Ovary (tissue), 9 donors: ENCODE results near the gene PTPN13. TPM values are rescaled to one million over a fixed set of nuclear protein-coding genes. Genes with fewer than 3 reads are reported as not detected.

Source experiments
- DNase-seq, 5 donors: peaks; one replicate each; pipeline ENCODE4 v3.0.0-alpha.2; 2019 to 2020
- H3K27ac ChIP-seq, 2 donors: fragments of 200-600 bp; one replicate each; pipeline versions ENCODE4 v1.5.1 to v1.8.0; 2019 to 2022
- H3K27me3 ChIP-seq: fragments of 200-600 bp; one replicate; pipeline ENCODE4 v1.8.0; 2022
- H3K36me3 ChIP-seq: fragments of 200-600 bp; sonication (generic); one replicate; pipeline ENCODE4 v1.5.1; 2019
- H3K4me1 ChIP-seq: one replicate; pipeline ENCODE4 v1.8.1; 2013; ENCODE audit warnings: mild to moderate bottlenecking, moderate library complexity; ENCODE audit not compliant: insufficient read depth
- H3K4me3 ChIP-seq: fragments of 200-600 bp; sonication (generic); one replicate; pipeline ENCODE4 v1.5.1; 2017
- H3K9me3 ChIP-seq, 2 donors: fragments of 200-600 bp in 1 of 2; sonication (generic) in 1 of 2; one replicate each; pipeline versions ENCODE4 v1.5.1 to v1.8.1; 2013 to 2019; ENCODE audit warnings: mild to moderate bottlenecking in 1 of 2, moderate library complexity in 1 of 2
- CTCF ChIP-seq, 3 donors: fragments of 450-650 bp in 2 of 3; fragments of 200-600 bp in 1 of 3; IDR thresholded peaks; one replicate each; pipeline versions ENCODE4 v1.5.1 to v1.8.0; 2016 to 2022; ENCODE audit warnings: antibody characterized with exemption in 3 of 3, mild to moderate bottlenecking in 1 of 3
- EP300 ChIP-seq: sonication (generic); formaldehyde crosslinking; IDR thresholded peaks from one replicate; pipeline ENCODE4 v1.6.1; 2017; ENCODE audit warnings: antibody characterized with exemption
- POLR2A ChIP-seq: fragments of 450-650 bp; IDR thresholded peaks from one replicate; pipeline ENCODE4 v1.6.1; 2017; ENCODE audit warnings: antibody characterized with exemption, mild to moderate bottlenecking, moderate library complexity
- WGBS, 3 donors: extraction: QIAGEN DNeasy Blood & Tissue Kit in 1 of 3; methylation state at CpG; one replicate each; pipeline versions ENCODE4 v1.1.5 to v1.1.7; 2013 to 2017; 5-methylcytosine and 5-hydroxymethylcytosine counted together
- intact Hi-C, 4 donors: fragments of 100-400 bp; cut with DNase I; formaldehyde crosslinking; loops; one replicate each; pipeline versions ENCODE4 v1.11.0 to v1.15.1; 2022 to 2023
- polyA plus RNA-seq, 2 donors: library from polyadenylated mRNA; stranded (reverse); fragments of 200-250 nt in 1 of 2; fragments of 350-450 nt in 1 of 2; fragmentation: Illumina TruSeq in 1 of 2; extraction: RNeasy Lipid Tissue Mini Kit (QIAGEN cat#74804) in 1 of 2; gene quantifications; one replicate each; pipeline ENCODE4 v1.2.3, GENCODE V29; 2013 to 2014
- total RNA-seq, 7 donors: library from RNA; depleted of rRNA in 2 of 7; stranded (reverse); fragments of >200 nt in 2 of 7; fragmentation: NEBNext Ultra II Directional in 3 of 7; extraction: Animal tissue kit (Norgen Biotek cat#: 25700) in 3 of 7; gene quantifications; one replicate each; pipeline versions ENCODE4 v1.1.0 to v1.2.4, GENCODE V29; 2016 to 2023
- donor health status: DM: no; HTN: no; CAD: no; lungs with moderate emphysema.
- donor health status: DM: no; HTN: no; CAD: no.
- donor health status: Bipolar disorder and iron deficiency.
- donor health status: DM: yes; HTN: yes; CAD: no.
- donor health status: DM: no; HTN: no; CAD: no.
- donor health status: DM: yes; HTN: yes; CAD: no.

The PTPN13 gene
- total and polyA plus RNA-seq, 9 donors = 17.0 to 73.4 (median 44.0) TPM

- intact Hi-C loops = no loop called here
- TF ChIP-seq POLR2A = no peak
- TF ChIP-seq CTCF (IDR thresholded peaks at IDR 0.05) = no peak
- TF ChIP-seq EP300 = no peak
- Histone ChIP-seq H3K27me3 (no peaks in the 10 kb centered on the region), H3K4me1 (no peaks in the 10 kb centered on the region), H3K9me3 (no peaks in the 10 kb centered on the region), H3K27ac (no peak overlapping the region), H3K36me3 (no peaks in the 10 kb centered on the region), H3K4me3 (no peak overlapping the region)
- DNase-seq = no peak
Observed at GRCh38 chr4:86846921-86847320, 252.8 kb downstream of the PTPN13 start.

- H3K4me3 ChIP-seq = no peak overlapping the region
- no peaks in the 10 kb centered on the region for H3K4me1 ChIP-seq
- H3K36me3 ChIP-seq = no peaks in the 10 kb centered on the region
- TF ChIP-seq POLR2A (no peak), EP300 (no peak), CTCF (IDR thresholded peaks at IDR 0.05) (no peak)
- intact Hi-C loops = no loop called here
- no peak for DNase-seq
- 80 to 81% (median 81%) methylated on average over 4 of the region's 4 CpGs for WGBS, 3 donors
- no peaks in the 10 kb centered on the region for H3K9me3 ChIP-seq
- no peaks in the 10 kb centered on the region for H3K27me3 ChIP-seq
- no peak overlapping the region for H3K27ac ChIP-seq
Observed at GRCh38 chr4:86847571-86847970, 253.5 kb downstream of the PTPN13 start.

- no peak overlapping the region for H3K27ac ChIP-seq
- no peaks in the 10 kb centered on the region for H3K36me3 ChIP-seq
- no peaks in the 10 kb centered on the region for H3K4me1 ChIP-seq
- no peak for DNase-seq
- H3K4me3 ChIP-seq = no peak overlapping the region
- TF ChIP-seq CTCF (IDR thresholded peaks at IDR 0.05) (no peak), POLR2A (no peak), EP300 (no peak)
- H3K9me3 ChIP-seq = no peaks in the 10 kb centered on the region
- H3K27me3 ChIP-seq = no peaks in the 10 kb centered on the region
- WGBS, 3 donors = 72 to 77% (median 77%) methylated on average over 7 of the region's 7 CpGs
- intact Hi-C loops = no loop called here
Observed at GRCh38 chr4:86848136-86848535, 254.0 kb downstream of the PTPN13 start.

- no peak within 1 kb of the TSS for H3K27ac ChIP-seq
Observed at GRCh38 chr4:86848732-86849619, 254.9 kb downstream of the PTPN13 start, which contains the start of gene SLC10A6. Gene SLC10A6, minus strand, starts transcription at chr4:86849384. Its CDS starts 269 bp downstream, at chr4:86849115.

More at GRCh38 chr4:86848732-86849619, 254.9 kb downstream of the PTPN13 start, which contains the start of gene SLC10A6:
- Histone ChIP-seq H3K9me3 (no peaks in the 10 kb centered on the region), H3K4me1 (no peaks in the 10 kb centered on the region), H3K4me3 (no peak within 1 kb of the TSS), H3K27me3 (no peaks in the 10 kb centered on the region), H3K36me3 (no peaks in the 10 kb centered on the region)
- no peak for DNase-seq
- intact Hi-C loops = no loop called here
- TF ChIP-seq EP300 (no peak), CTCF (IDR thresholded peaks at IDR 0.05) (no peak), POLR2A (no peak)
- 83 to 88% (median 88%) methylated on average over 11 of the region's 11 CpGs for WGBS, 3 donors
